Colonic mucosa (tissue), 4 donors: ENCODE data around the gene SEC14L5. TPM values are rescaled to one million over a fixed set of nuclear protein-coding genes. Genes with fewer than 3 reads are reported as not detected.

Experiments used
- DNase-seq: peaks from one replicate; pipeline ENCODE4 v3.0.0-alpha.2; 2020
- H3K27ac ChIP-seq: fragments of 200-600 bp; one replicate; pipeline ENCODE4 v1.8.0; 2021
- H3K27me3 ChIP-seq: fragments of 200-600 bp; one replicate; pipeline ENCODE4 v1.8.0; 2021
- H3K36me3 ChIP-seq: fragments of 200-600 bp; one replicate; pipeline ENCODE4 v1.8.0; 2021
- H3K4me1 ChIP-seq: fragments of 200-600 bp; one replicate; pipeline ENCODE4 v1.8.0; 2021; ENCODE audit warnings: mild to moderate bottlenecking
- H3K4me3 ChIP-seq: fragments of 200-600 bp; one replicate; pipeline ENCODE4 v1.8.0; 2021
- H3K9ac ChIP-seq, 2 donors: one replicate each; pipeline ENCODE4 v1.7.0; 2013; ENCODE audit warnings: control low read depth in 2 of 2, low read depth in 2 of 2, low read length in 2 of 2
- H3K9me3 ChIP-seq: fragments of 200-600 bp; one replicate; pipeline ENCODE4 v1.8.0; 2021
- CTCF ChIP-seq: fragments of 200-600 bp; IDR thresholded peaks from one replicate; pipeline ENCODE4 v1.8.0; 2022; ENCODE audit warnings: antibody characterized with exemption, mild to moderate bottlenecking
- intact Hi-C: fragments of 100-400 bp; cut with DNase I; formaldehyde crosslinking; loops from one replicate; pipeline ENCODE4 v1.14.1; 2022
- total RNA-seq, 2 donors: library from RNA; stranded (reverse); fragmentation: NEBNext Ultra II Directional in 1 of 2; extraction: Animal tissue kit (Norgen Biotek cat#: 25700) in 1 of 2; gene quantifications; one replicate each; pipeline ENCODE4 v1.2.1, GENCODE V29; 2021
- donor health status: healthy.
- donor health status: DM: no; HTN: no; CAD: no.
- donor health status: DM: no; HTN: no; CAD: no.

The SEC14L5 gene
- total RNA-seq, 2 donors from 2014 or later = 0.59 to 1.8 TPM

- intact Hi-C loops = no loop called here
- Histone ChIP-seq H3K9ac (no peak overlapping the region), H3K27me3 (no peaks in the 10 kb centered on the region), H3K4me1 (no peaks in the 10 kb centered on the region), H3K4me3 (no peak overlapping the region), H3K36me3 (no peaks in the 10 kb centered on the region), H3K9me3 (no peaks in the 10 kb centered on the region), H3K27ac (no peak overlapping the region)
- no peak for TF ChIP-seq CTCF
- no peak for DNase-seq
These were observed 21.0 kb downstream of the SEC14L5 start for GRCh38 chr16:4979164-4979563.

- Histone ChIP-seq H3K9ac (no peak overlapping the region), H3K36me3 (no peaks in the 10 kb centered on the region), H3K27me3 (no peaks in the 10 kb centered on the region), H3K27ac (no peak overlapping the region), H3K9me3 (no peaks in the 10 kb centered on the region), H3K4me3 (no peak overlapping the region), H3K4me1 (no peaks in the 10 kb centered on the region)
- no peak for DNase-seq
- TF ChIP-seq CTCF = no peak
- intact Hi-C loops = no loop called here
These were observed 21.9 kb downstream of the SEC14L5 start for GRCh38 chr16:4979736-4980660.

DNA sequence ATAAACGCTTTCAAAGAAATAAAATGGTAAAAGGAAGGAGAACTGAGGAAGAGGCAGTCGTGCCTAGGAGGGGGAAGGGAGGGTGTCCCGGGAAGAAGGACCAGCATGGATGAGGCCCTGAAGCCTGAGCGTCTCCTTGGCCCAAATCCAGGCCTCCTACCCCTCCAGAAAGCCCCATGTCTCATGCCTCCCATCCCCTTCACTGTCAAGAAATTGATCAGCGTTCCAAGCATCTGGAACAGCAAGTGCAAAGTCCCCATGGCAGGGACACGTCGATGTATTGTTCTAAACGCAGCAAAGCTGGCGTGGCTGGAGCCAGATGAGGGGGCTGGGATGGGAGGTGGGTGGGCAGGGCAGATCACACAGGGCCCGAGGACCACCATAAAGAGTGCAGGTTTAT lies 22.6 kb downstream of the SEC14L5 start:
- Histone ChIP-seq H3K4me3 (no peak overlapping the region), H3K9ac (no peak overlapping the region), H3K9me3 (no peaks in the 10 kb centered on the region), H3K4me1 (no peaks in the 10 kb centered on the region), H3K27ac (no peak overlapping the region), H3K36me3 (no peaks in the 10 kb centered on the region), H3K27me3 (no peaks in the 10 kb centered on the region)
- no peak for TF ChIP-seq CTCF
- DNase-seq = no peak
- intact Hi-C loops = no loop called here

GRCh38 chr16:4981473-4981872 lies 23.3 kb downstream of the SEC14L5 start:
- H3K36me3 ChIP-seq = no peaks in the 10 kb centered on the region
- no peaks in the 10 kb centered on the region for H3K27me3 ChIP-seq
- intact Hi-C loops = no loop called here
- H3K27ac ChIP-seq = no peak overlapping the region
- no peaks in the 10 kb centered on the region for H3K9me3 ChIP-seq
- H3K4me3 ChIP-seq = no peak overlapping the region
- DNase-seq = no peak
- no peaks in the 10 kb centered on the region for H3K4me1 ChIP-seq
- TF ChIP-seq CTCF = no peak
- H3K9ac ChIP-seq = no peak overlapping the region

GRCh38 chr16:4982056-4982867 lies 24.1 kb downstream of the SEC14L5 start:
- H3K27ac ChIP-seq = no peak overlapping the region
- intact Hi-C loops = no loop called here
- no peaks in the 10 kb centered on the region for H3K4me1 ChIP-seq
- no peak for DNase-seq
- peaks cover under 1% of the 10 kb centered on the region for H3K27me3 ChIP-seq
- no peak for TF ChIP-seq CTCF
- H3K9ac ChIP-seq = no peak overlapping the region
- no peaks in the 10 kb centered on the region for H3K9me3 ChIP-seq
- no peak overlapping the region for H3K4me3 ChIP-seq
- H3K36me3 ChIP-seq = no peaks in the 10 kb centered on the region
